ENCODE data around the gene TOLLIP. TPM values are rescaled to one million over a fixed set of nuclear protein-coding genes. Genes with fewer than 3 reads are reported as not detected.
"Not testable (repeated sequence)": the region's sequence is repeated elsewhere in the genome, so short reads cannot be mapped to it uniquely, and the experiment has no call there.

TOLLIP gene
- total and polyA plus RNA-seq, 8 donors, result 35.2 to 69.8 (median 45.7) TPM

DNA sequence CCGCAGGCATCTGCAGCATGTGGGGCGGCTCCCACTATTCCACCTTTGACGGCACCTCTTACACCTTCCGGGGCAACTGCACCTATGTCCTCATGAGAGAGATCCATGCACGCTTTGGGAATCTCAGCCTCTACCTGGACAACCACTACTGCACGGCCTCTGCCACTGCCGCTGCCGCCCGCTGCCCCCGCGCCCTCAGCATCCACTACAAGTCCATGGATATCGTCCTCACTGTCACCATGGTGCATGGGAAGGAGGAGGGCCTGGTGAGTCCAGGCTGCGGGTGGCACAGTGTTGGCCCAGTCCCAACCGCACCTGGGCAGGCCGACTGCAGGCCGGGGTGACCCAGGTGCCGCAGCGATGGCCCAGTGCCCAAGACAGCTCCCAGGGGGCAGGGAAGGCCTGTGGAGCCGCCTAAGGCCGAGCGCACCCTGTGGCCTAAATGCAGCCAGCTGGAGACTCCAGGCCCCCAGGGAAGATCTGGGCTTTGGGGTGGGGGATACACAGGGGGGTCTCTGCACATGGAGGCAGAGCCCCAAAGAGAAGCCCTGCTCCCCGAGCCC, 55.3 kb downstream of the TOLLIP start:
- Histone ChIP-seq H3K4me1 (no peaks in the 10 kb centered on the region), H3K27me3 (no peaks in the 10 kb centered on the region), H3K36me3 (no peaks in the 10 kb centered on the region), H3K4me3 (no peak overlapping the region), H3K27ac (no peak overlapping the region), H3K9me3 (no peaks in the 10 kb centered on the region)
- DNase-seq (peak in 1 of 6 donors; percentile 61), ATAC-seq (no peak), FAIRE-seq (no peak)
- intact Hi-C loops (cut with DNase I), result no loop called here
- 82 to 92% methylated on average over 22 of the region's 22 CpGs for WGBS, 2 donors
- no peak for TF ChIP-seq CTCF (IDR thresholded peaks at IDR 0.05)

DNA sequence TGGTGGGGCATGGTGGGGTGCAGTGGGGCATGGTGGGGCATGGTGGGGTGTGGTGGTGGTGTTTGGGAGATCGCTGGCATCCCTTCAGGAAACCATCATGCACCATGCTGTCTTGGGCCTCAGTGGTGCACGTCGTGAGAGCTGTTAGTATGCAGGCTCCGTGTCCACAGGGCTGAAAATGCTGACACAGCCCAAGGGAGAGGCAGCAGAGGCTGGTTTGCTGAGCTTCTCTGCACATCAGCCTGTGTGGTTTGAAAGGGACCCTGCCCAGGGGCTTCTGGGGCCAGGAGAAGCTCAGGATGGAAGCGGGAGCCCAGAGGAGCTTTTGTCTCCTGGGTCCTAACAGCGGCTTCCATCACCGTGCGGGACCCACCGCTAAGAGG, 56.3 kb downstream of the TOLLIP start:
- intact Hi-C loops (cut with DNase I), result no loop called here
- no peak for TF ChIP-seq CTCF (IDR thresholded peaks at IDR 0.05)
- no peak for FAIRE-seq
- ATAC-seq, result no peak
- Histone ChIP-seq H3K27me3 (no peaks in the 10 kb centered on the region), H3K4me1 (no peaks in the 10 kb centered on the region), H3K9me3 (no peaks in the 10 kb centered on the region), H3K4me3 (no peak overlapping the region), H3K27ac (no peak overlapping the region), H3K36me3 (no peaks in the 10 kb centered on the region)
- peak in 1 of 6 donors; percentile 39 for DNase-seq
- WGBS, 2 donors, result 85 to 87% methylated on average over 9 of the region's 9 CpGs

DNA sequence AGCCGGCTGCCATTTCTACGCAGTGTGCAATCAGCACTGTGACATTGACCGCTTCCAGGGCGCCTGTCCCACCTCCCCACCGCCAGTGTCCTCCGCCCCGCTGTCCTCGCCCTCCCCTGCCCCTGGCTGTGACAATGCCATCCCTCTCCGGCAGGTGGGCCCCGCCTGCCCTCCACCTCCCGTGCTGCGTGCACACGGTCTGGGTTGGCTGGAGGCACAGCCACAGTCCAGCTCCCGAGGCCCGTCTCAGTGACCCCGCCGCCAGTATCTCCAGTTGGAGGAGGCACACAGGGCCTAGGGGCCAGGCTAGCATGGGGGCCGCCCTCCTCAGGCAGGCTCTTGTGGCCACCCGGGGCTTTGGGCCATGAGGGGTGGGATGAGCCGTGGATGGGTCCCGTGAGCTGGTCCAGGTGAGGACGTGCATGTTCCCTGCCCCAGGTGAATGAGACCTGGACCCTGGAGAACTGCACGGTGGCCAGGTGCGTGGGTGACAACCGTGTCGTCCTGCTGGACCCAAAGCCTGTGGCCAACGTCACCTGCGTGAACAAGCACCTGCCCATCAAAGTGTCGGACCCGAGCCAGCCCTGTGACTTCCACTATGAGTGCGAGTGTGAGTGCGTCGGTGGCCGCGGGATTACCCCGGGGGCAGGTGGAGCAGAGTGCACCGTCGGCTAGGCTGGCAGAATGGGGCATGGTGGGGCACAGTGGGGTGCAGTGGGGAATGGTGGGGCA, 56.9 kb downstream of the TOLLIP start:
- no peak for FAIRE-seq
- Histone ChIP-seq H3K27me3 (no peaks in the 10 kb centered on the region), H3K27ac (no peak overlapping the region), H3K9me3 (no peaks in the 10 kb centered on the region), H3K4me1 (no peaks in the 10 kb centered on the region), H3K36me3 (no peaks in the 10 kb centered on the region), H3K4me3 (no peak overlapping the region)
- ATAC-seq, result no peak
- WGBS, 2 donors, result 82 to 87% methylated on average over 38 of the region's 38 CpGs
- TF ChIP-seq CTCF (IDR thresholded peaks at IDR 0.05), result no peak
- peak in 1 of 6 donors; percentile 68 for DNase-seq
- intact Hi-C loops (cut with DNase I), result no loop called here

GRCh38 chr11:1251236-1251770, 58.1 kb downstream of the TOLLIP start:
- FAIRE-seq, result no peak
- no peak overlapping the region for H3K4me3 ChIP-seq
- H3K27me3 ChIP-seq, result no peaks in the 10 kb centered on the region
- intact Hi-C loops (cut with DNase I), result no loop called here
- no peak for TF ChIP-seq CTCF (IDR thresholded peaks at IDR 0.05)
- H3K4me1 ChIP-seq, result no peaks in the 10 kb centered on the region
- WGBS, 2 donors, result 92% methylated on average over 13 to 16 of the region's 16 CpGs
- H3K9me3 ChIP-seq, result no peaks in the 10 kb centered on the region
- no peaks in the 10 kb centered on the region for H3K36me3 ChIP-seq
- no peak for ATAC-seq
- peak in 1 of 6 donors; percentile 51 for DNase-seq
- H3K27ac ChIP-seq, result no peak overlapping the region

- H3K9me3 ChIP-seq; H3K27me3 ChIP-seq; ATAC-seq; H3K4me1 ChIP-seq; H3K27ac ChIP-seq; H3K36me3 ChIP-seq; H3K4me3 ChIP-seq; intact Hi-C loops (cut with DNase I); FAIRE-seq: not testable (repeated sequence)
- 84 to 94% methylated on average over 2 to 4 of the region's 12 CpGs for WGBS, 2 donors
- DNase-seq, result peak in 1 of 6 donors; percentile 35
These were observed 59.0 kb downstream of the TOLLIP start for GRCh38 chr11:1250411-1250810.

GRCh38 chr11:1248951-1249350, 60.5 kb downstream of the TOLLIP start:
- ATAC-seq; intact Hi-C loops (cut with DNase I): not testable (repeated sequence)
- peak in 1 of 6 donors; percentile 53 for DNase-seq

GRCh38 chr11:1247026-1247425, 62.4 kb downstream of the TOLLIP start:
- H3K9me3 ChIP-seq; H3K36me3 ChIP-seq; FAIRE-seq; H3K27ac ChIP-seq; H3K4me1 ChIP-seq; intact Hi-C loops (cut with DNase I); H3K27me3 ChIP-seq; H3K4me3 ChIP-seq; ATAC-seq: not testable (repeated sequence)
- DNase-seq, result peak in 1 of 6 donors; percentile 27
- WGBS, 2 donors, result 83 to 89% methylated on average over 3 to 14 of the region's 14 CpGs

More at GRCh38 chr11:1248951-1249350, 60.5 kb downstream of the TOLLIP start:
- H3K4me3 ChIP-seq, H3K9me3 ChIP-seq, H3K27ac ChIP-seq, H3K36me3 ChIP-seq, FAIRE-seq, H3K27me3 ChIP-seq, H3K4me1 ChIP-seq: not testable (repeated sequence)
- 85 to 91% methylated on average over 9 to 12 of the region's 18 CpGs for WGBS, 2 donors

DNA sequence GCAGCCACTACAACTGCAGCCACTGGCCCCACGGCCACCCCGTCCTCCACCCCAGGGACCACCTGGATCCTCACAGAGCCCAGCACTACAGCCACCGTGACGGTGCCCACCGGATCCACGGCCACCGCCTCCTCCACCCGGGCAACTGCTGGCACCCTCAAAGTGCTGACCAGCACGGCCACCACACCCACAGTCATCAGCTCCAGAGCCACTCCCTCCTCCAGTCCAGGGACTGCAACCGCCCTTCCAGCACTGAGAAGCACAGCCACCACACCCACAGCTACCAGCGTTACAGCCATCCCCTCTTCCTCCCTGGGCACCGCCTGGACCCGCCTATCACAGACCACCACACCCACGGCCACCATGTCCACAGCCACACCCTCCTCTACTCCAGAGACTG, 63.1 kb downstream of the TOLLIP start:
- FAIRE-seq; H3K27me3 ChIP-seq; H3K36me3 ChIP-seq; H3K4me3 ChIP-seq; H3K27ac ChIP-seq; ATAC-seq; intact Hi-C loops (cut with DNase I); H3K4me1 ChIP-seq; H3K9me3 ChIP-seq: not testable (repeated sequence)
- WGBS, 2 donors, result 88 to 89% methylated on average over 12 to 14 of the region's 14 CpGs
- peak in 1 of 6 donors; percentile 41 for DNase-seq

Data from pancreas (tissue), 10 donors.